H54 (cell line): Measurements from ENCODE around the gene ASAH2.

Experiments used
- DNase-seq: peaks from one replicate; pipeline ENCODE4 v3.0.0; 2011; ENCODE audit warnings: low spot score, mixed read lengths; ENCODE audit not compliant: insufficient read length
- FAIRE-seq: peaks from 3 replicates; lab custom pipeline; 2011; peaks lifted over from hg19 to GRCh38; lab: Jason Lieb, UNC
- POLR2A ChIP-seq: IDR thresholded peaks from 2 replicates; pipeline ENCODE4 v1.6.1; 2011; ENCODE audit warnings: low read depth, mild to moderate bottlenecking, low read length

ASAH2 gene

GRCh38 chr10:50231515-50232260 lies 19.6 kb downstream of the ASAH2 start:
- DNase-seq = no peak
- TF ChIP-seq POLR2A = no peak
- no peak for FAIRE-seq

- FAIRE-seq (no peak), DNase-seq (no peak)
Measured at GRCh38 chr10:50229460-50229859, 21.9 kb downstream of the ASAH2 start.

GRCh38 chr10:50228672-50229071 lies 22.6 kb downstream of the ASAH2 start:
- DNase-seq = no peak
- TF ChIP-seq POLR2A = no peak
- FAIRE-seq = no peak

More at GRCh38 chr10:50229460-50229859, 21.9 kb downstream of the ASAH2 start:
- TF ChIP-seq POLR2A = no peak

- DNase-seq = no peak
- FAIRE-seq = no peak
- no peak for TF ChIP-seq POLR2A
Measured at GRCh38 chr10:50226610-50227009, 24.7 kb downstream of the ASAH2 start.

GRCh38 chr10:50224330-50224952 lies 26.9 kb downstream of the ASAH2 start:
- TF ChIP-seq POLR2A = no peak
- DNase-seq (peak; percentile 9), FAIRE-seq (peak; percentile 99)

- FAIRE-seq = no peak
Measured at GRCh38 chr10:50222199-50222598, 29.1 kb downstream of the ASAH2 start.

GRCh38 chr10:50221470-50221869 lies 29.8 kb downstream of the ASAH2 start:
- no peak for FAIRE-seq
- no peak for TF ChIP-seq POLR2A
- no peak for DNase-seq

More at GRCh38 chr10:50222199-50222598, 29.1 kb downstream of the ASAH2 start:
- no peak for TF ChIP-seq POLR2A
- no peak for DNase-seq

GRCh38 chr10:50219646-50220045 lies 31.7 kb downstream of the ASAH2 start:
- no peak for FAIRE-seq
- TF ChIP-seq POLR2A = no peak
- no peak for DNase-seq

- no peak for DNase-seq
- TF ChIP-seq POLR2A = no peak
Measured at GRCh38 chr10:50219200-50219599, 32.1 kb downstream of the ASAH2 start.

GRCh38 chr10:50216894-50217293 lies 34.4 kb downstream of the ASAH2 start:
- no peak for TF ChIP-seq POLR2A
- DNase-seq (no peak), FAIRE-seq (no peak)

More at GRCh38 chr10:50219200-50219599, 32.1 kb downstream of the ASAH2 start:
- no peak for FAIRE-seq

- TF ChIP-seq POLR2A = no peak
- DNase-seq = no peak
- FAIRE-seq = no peak
Measured at GRCh38 chr10:50216418-50216817, 34.9 kb downstream of the ASAH2 start.

- DNase-seq (no peak), FAIRE-seq (no peak)
- no peak for TF ChIP-seq POLR2A
Measured at GRCh38 chr10:50211670-50212069, 39.6 kb downstream of the ASAH2 start.

- FAIRE-seq = no peak
Measured at GRCh38 chr10:50210876-50211275, 40.4 kb downstream of the ASAH2 start.

More at GRCh38 chr10:50210876-50211275, 40.4 kb downstream of the ASAH2 start:
- DNase-seq = no peak
- no peak for TF ChIP-seq POLR2A
